Left lung (tissue), 10 donors: ENCODE measurements around the gene ARHGAP18. TPM values are rescaled to one million over a fixed set of nuclear protein-coding genes. Genes with fewer than 3 reads are reported as not detected.
A peak's percentile ranks its signal among the peaks of the same experiment; 100 is the strongest.

ENCODE experiments used
- ATAC-seq: fragments of 200-7000 bp; cut with Tn5 transposase; one replicate; pipeline ENCODE4 v1.9.1; 2020; ENCODE audit warnings: moderate library complexity
- DNase-seq, 4 donors: peaks; one replicate each; pipeline ENCODE4 v3.0.0-alpha.2; 2013 to 2020
- H3K27ac ChIP-seq, 2 donors: fragments of 200-600 bp; sonication (generic) in 1 of 2; one replicate each; pipeline versions ENCODE4 v1.5.0 to v1.8.0; 2020 to 2021
- H3K27me3 ChIP-seq, 2 donors: fragments of 200-600 bp; sonication (generic) in 1 of 2; one replicate each; pipeline versions ENCODE4 v1.5.0 to v1.8.0; 2020 to 2021
- H3K36me3 ChIP-seq, 2 donors: fragments of 200-600 bp; sonication (generic) in 1 of 2; one replicate each; pipeline versions ENCODE4 v1.5.0 to v1.8.0; 2020 to 2021
- H3K4me1 ChIP-seq, 2 donors: fragments of 200-600 bp; one replicate each; pipeline ENCODE4 v1.8.0; 2021
- H3K4me3 ChIP-seq, 2 donors: fragments of 200-600 bp; sonication (generic) in 1 of 2; one replicate each; pipeline versions ENCODE4 v1.5.0 to v1.8.0; 2020 to 2021; ENCODE audit warnings: mild to moderate bottlenecking in 1 of 2
- H3K9me3 ChIP-seq, 2 donors: fragments of 200-600 bp; sonication (generic) in 1 of 2; one replicate each; pipeline versions ENCODE4 v1.5.0 to v1.8.0; 2020 to 2021
- CTCF ChIP-seq, 2 donors: fragments of 200-600 bp; sonication (generic) in 1 of 2; IDR thresholded peaks; one replicate each; pipeline versions ENCODE4 v1.5.0 to v1.8.0; 2021; ENCODE audit warnings: antibody characterized with exemption in 2 of 2
- intact Hi-C, 2 donors: fragments of 100-400 bp; cut with DNase I; formaldehyde crosslinking; loops; one replicate each; pipeline versions ENCODE4 v1.11.2 to v1.14.2; 2022
- polyA plus RNA-seq, 6 donors: library from polyadenylated mRNA; unstranded; fragments of 120-200 nt; gene quantifications; one replicate each; pipeline ENCODE4 v1.2.1, GENCODE V29; 2013; ENCODE audit not compliant: insufficient read length in 6 of 6
- total RNA-seq, 2 donors: library from RNA; stranded (reverse); fragmentation: NEBNext Ultra II Directional; extraction: Animal tissue kit (Norgen Biotek cat#: 25700); gene quantifications; one replicate each; pipeline ENCODE4 v1.2.1, GENCODE V29; 2021
- donor health status: DM: no; HTN: yes; CAD: no.
- donor health status: DM: no; HTN: no; CAD: no.

The ARHGAP18 gene
- total and polyA plus RNA-seq, 8 donors: 46.0 to 76.4 (median 67.9) TPM

DNA sequence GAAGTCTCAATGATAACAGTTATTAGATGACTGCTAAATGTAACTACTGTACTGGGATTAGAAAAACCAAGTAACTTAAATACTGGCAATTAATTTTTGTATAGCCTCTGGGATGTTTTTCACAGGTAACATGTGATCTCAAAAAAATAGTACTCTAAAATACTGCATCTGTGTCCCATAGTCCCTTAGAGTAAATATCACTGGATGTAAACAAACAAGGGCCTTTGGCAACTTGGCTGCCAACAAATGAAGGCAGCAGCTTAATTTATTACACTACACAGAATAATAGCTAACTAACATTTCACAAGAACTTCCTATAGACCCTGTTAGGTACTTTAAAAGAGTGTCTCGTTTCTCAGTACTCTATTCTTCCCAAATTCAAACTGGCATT lies 14.0 kb downstream of the ARHGAP18 start:
- H3K9me3 ChIP-seq: no peaks in the 10 kb centered on the region
- peaks cover 0 to 80% of the 10 kb centered on the region in 2 donors for H3K4me1 ChIP-seq
- no peak for DNase-seq
- H3K36me3 ChIP-seq: no peaks in the 10 kb centered on the region
- no peak for ATAC-seq
- no peaks in the 10 kb centered on the region for H3K27me3 ChIP-seq
- H3K4me3 ChIP-seq: no peak overlapping the region
- no peak for TF ChIP-seq CTCF (IDR thresholded peaks at IDR 0.05)
- intact Hi-C loops: no loop called here
- H3K27ac ChIP-seq: no peak overlapping the region

DNA sequence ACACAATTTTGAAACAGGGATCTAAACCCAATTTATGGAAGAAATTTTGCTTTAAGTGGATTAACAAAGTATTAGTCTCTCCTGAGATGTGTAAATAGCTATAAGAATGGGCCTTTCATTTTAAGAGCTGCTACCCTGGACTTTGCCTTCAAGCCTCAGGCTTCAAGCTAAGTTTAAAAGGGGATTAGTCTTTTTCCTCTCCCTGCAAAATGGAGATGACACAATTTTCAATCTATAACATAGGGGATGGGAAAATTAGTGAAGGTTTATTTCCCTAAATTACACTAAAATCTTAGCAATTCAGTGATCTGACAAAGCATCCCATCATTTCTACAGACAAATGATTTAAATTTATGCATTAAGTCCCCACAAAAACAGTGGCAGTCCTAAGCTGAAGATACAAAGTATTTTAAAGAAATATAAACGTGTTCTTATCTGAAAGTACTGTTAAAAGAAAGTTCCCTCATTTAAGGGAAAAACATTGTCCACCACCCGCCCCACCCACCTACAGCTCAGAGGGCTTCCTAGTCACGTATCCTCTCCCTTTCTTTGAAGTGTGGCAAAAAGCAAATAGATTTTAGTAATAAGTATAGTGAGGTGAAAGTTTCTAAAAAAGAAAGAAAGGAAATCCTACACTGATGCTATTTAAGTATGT lies 14.5 kb downstream of the ARHGAP18 start:
- ATAC-seq (peak; percentile 57), DNase-seq (no peak)
- Histone ChIP-seq H3K4me3 (no peak overlapping the region), H3K9me3 (no peaks in the 10 kb centered on the region), H3K4me1 (peaks cover 0 to 80% of the 10 kb centered on the region in 2 donors), H3K36me3 (no peaks in the 10 kb centered on the region), H3K27me3 (no peaks in the 10 kb centered on the region), H3K27ac (no peak overlapping the region)
- TF ChIP-seq CTCF (IDR thresholded peaks at IDR 0.05): no peak
- intact Hi-C loops: no loop called here

DNA sequence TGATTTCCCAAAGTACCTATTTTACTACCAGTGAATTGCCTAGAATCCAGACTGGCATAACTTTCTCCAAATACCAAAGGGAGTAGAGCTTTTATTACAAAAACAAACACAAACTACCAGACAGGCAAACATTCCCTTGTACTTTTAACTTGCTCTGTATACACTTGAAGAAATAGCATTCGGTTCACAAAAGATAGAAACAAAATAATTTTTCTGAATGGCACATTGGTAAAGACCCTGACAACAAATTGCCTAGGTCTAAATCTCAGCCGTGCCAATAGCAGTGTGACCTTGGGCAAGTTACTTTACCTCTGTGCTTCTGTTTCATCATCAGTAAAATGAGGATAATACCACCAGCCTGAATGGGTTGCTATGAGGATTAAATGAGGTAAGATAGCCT lies 15.9 kb downstream of the ARHGAP18 start:
- intact Hi-C loops: no loop called here
- Histone ChIP-seq H3K36me3 (no peaks in the 10 kb centered on the region), H3K27ac (no peak overlapping the region), H3K9me3 (no peaks in the 10 kb centered on the region), H3K4me1 (peaks cover 0 to 82% of the 10 kb centered on the region in 2 donors), H3K27me3 (no peaks in the 10 kb centered on the region), H3K4me3 (no peak overlapping the region)
- ATAC-seq (peak; percentile 52), DNase-seq (no peak)
- no peak for TF ChIP-seq CTCF (IDR thresholded peaks at IDR 0.05)

DNA sequence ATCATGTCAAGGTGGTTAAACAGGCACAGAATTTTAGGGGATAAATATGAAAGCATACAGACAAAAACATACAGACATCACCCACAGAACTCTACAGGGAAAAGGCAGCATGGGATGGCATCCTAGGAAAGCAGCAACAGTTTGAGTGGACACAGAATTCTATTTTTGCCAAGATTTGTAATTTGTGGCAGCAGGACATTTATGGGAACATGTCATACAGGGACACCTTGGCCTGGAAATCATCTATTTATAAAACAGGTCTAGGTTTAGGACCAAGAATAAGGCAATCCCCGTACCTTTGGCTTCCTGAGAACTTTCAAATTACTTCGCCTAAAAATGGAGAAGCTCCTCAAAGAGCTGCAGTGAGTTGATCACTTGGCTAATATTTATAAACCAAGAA lies 17.5 kb downstream of the ARHGAP18 start:
- no peaks in the 10 kb centered on the region for H3K36me3 ChIP-seq
- H3K9me3 ChIP-seq: no peaks in the 10 kb centered on the region
- TF ChIP-seq CTCF (IDR thresholded peaks at IDR 0.05): no peak
- ATAC-seq (no peak), DNase-seq (no peak)
- no peaks in the 10 kb centered on the region for H3K27me3 ChIP-seq
- no peak overlapping the region for H3K4me3 ChIP-seq
- peaks cover 0 to 85% of the 10 kb centered on the region in 2 donors for H3K4me1 ChIP-seq
- H3K27ac ChIP-seq: peak overlapping the region in 1 of 2 donors; percentile 43
- intact Hi-C loops: no loop called here

DNA sequence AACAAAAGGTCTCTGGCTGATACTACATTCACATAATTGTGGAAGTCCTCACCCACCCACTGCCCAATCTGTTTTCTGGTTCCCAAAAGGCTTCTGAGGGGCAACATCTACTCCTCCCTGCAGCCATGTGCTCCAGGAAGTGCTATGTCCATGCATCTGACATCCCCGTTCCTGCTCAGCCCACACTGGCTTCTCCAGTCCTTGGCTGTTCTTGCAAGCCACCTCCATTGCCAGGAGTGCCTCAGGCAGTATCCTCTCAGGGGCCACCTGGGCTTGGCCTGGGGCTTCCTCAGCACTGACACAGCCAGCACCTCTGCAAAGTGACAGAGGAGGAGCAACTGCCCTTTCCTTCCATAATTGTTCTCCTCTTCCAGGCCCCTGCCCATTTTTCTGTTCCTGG lies 18.3 kb downstream of the ARHGAP18 start:
- Histone ChIP-seq H3K27ac (peak overlapping the region in 1 of 2 donors; percentile 43), H3K4me1 (peaks cover 0 to 85% of the 10 kb centered on the region in 2 donors), H3K27me3 (no peaks in the 10 kb centered on the region), H3K36me3 (no peaks in the 10 kb centered on the region), H3K4me3 (no peak overlapping the region), H3K9me3 (no peaks in the 10 kb centered on the region)
- TF ChIP-seq CTCF (IDR thresholded peaks at IDR 0.05): no peak
- DNase-seq (no peak), ATAC-seq (no peak)
- intact Hi-C loops: no loop called here
